HG03469 (cell line): Measurements from ENCODE around the gene C20orf96.
"Not testable (repeated sequence)": the region's sequence is repeated elsewhere in the genome, so short reads cannot be mapped to it uniquely, and the experiment has no call there.

Experiments used
- ATAC-seq: cut with Tn5 transposase; IDR thresholded peaks from one replicate; pipeline ENCODE4 v1.9.1; 2021; ENCODE audit warnings: mild to moderate bottlenecking, moderate library complexity, moderate number of reproducible peaks; ENCODE audit not compliant: unreplicated experiment

The C20orf96 gene

DNA sequence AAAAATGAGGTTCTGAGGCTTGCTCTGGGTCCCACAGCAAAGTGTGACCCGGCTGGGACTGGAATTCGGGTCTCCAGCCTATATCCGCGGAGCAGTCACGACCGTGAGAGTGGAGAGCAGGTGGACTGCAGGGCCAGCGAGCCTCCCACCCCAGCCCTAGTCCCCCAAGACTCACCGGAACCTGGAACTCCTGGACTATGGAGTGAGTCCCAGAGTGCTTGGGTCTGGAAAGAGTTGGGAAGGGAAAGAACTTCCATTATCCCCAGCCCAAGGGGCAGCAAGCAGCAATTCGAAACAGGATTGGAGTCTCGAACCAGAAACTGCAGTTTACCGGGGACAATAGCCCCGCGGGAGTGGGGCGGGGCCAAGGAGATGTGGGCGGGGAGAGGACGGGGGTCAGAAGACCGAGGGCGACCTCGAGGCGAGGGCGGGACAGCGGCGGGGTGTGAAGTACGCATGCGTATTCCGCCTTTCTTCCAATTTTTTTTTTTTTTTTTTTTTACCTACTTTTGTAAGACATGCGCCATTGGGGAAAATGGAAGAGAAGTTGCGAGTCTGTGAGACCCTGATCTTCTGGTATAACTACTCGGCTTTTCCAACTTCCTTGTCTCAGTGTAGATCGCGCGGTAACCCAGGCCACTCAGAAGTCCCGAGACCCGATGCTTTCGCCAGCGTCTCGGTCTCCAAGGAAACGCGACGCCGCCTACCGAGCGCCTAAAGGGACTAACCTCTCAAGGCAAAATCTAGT, at the start of gene C20orf96:
Gene C20orf96, minus strand, starts transcription at position 667 of the 748 bp plus-strand sequence. Its CDS starts 140 bp downstream, at position 527.
- ATAC-seq, result peak; percentile 58

GRCh38 chr20:336040-336439, 45.5 kb upstream of the C20orf96 start:
- ATAC-seq, result not testable (repeated sequence)

- no peak for ATAC-seq
Measured at GRCh38 chr20:334578-334977, 44.0 kb upstream of the C20orf96 start.

DNA sequence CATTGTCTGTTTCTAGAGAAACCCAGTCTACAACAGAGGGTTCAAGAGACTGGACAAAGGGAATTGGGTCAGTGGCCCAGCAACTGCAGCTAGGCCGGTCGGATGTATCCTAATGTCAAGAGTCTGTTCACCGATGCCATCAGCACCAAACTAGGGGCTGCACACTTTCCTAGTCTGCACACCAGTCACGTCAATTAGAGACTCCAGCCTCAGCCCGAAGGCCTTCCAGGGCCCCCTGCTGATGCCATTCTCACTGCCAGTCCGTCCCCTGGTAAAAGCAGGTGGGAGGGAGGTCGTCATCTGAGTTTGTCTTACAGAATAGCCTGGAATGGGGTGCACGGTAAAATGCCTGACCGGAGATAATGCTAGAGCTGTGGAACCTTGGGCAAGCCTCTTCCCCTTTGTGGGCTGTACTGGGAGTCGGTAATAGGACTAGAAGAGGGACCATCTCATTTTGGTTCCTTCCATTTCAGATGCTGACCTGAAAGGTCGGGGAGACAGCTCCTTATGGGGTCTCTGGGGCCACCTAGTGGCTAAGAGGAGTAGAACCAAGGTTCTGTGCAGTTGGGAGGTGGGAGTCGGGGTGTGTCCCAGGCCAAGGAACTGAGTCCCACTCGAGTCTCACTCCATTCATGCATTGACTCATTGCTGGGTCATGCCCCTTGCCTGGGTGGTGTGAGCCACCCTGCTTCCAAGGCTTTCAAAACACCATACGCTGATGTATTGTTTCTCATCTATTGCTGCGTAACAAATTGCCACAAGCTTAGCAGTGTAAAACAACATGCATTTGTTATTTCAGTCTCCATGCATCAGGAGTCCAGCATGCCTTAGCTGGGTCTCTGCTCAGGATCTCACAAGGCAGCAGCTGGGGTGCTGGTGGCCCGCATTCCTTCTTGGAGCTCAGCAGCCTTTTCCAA, 39.9 kb upstream of the C20orf96 start:
- peak; percentile 31 for ATAC-seq

- no peak for ATAC-seq
Measured at GRCh38 chr20:329851-330232, 39.3 kb upstream of the C20orf96 start.

- ATAC-seq, result no peak
Measured at GRCh38 chr20:328975-329695, 38.6 kb upstream of the C20orf96 start.

GRCh38 chr20:328027-328974, 37.8 kb upstream of the C20orf96 start:
- ATAC-seq, result no peak

DNA sequence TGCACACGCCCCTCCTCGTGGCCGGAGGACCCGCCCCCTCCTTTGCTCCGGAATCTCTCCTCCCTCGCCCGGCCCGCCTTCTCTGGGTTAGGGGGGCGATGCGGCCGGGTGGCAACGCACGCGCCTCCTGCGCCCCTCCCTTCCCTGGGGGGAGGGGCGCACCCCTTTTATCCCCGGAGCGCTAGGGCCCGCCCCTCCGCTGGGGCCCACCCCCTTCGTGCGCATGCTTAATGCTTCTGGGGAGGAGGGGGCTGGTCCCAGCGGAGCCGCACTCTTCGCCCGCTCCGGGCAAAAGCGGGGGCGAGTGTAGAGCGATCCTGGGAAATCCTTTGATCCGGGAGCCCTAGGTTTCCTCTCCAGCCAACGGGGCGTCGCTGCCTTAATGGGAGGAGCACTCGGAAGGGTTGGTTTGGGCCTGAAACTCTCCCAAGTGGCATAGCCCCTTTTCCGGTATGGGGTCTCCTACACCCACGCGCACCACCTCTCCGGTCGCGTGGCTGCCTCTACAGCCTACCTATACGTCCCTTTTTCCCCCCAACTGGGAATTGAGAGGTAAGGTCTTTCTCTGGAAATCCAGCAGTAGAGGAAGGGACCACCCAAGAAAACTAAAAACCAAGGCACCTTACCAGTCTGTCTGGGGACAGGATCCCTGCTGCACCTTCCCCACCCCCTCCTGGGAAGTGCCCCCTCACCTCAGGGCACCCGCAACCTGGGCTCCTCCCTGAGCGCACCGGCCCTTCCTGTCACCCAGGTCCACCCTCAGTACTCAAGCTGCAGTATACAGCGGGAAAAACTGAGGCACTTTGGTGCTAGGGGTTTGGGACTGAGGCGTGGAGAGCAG, 36.9 kb upstream of the C20orf96 start:
- ATAC-seq, result no peak

DNA sequence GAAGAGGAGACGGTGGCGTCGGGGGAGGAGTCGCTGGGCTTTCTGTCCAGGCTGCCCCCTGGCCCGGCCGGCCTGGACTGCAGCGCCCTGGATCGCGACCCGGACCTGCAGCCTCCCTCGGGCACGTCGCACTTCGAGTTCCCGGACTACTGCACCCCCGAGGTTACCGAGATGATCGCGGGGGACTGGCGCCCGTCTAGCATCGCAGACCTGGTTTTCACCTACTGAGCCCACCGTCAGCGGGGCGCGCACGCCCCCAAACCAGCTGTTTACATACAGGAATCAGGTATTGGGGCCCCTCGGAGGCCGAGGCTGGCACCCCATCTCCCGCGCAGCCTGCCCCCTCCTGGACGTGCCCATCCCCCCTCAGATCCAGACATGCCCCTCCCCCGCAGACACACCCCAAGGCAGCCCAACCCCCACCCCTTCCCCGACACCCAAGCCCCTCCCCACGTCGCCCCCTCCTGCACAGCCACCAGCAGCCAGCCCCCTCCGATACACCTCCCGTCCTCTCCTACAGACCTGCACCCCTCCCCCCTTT, 36.2 kb upstream of the C20orf96 start:
- no peak for ATAC-seq

DNA sequence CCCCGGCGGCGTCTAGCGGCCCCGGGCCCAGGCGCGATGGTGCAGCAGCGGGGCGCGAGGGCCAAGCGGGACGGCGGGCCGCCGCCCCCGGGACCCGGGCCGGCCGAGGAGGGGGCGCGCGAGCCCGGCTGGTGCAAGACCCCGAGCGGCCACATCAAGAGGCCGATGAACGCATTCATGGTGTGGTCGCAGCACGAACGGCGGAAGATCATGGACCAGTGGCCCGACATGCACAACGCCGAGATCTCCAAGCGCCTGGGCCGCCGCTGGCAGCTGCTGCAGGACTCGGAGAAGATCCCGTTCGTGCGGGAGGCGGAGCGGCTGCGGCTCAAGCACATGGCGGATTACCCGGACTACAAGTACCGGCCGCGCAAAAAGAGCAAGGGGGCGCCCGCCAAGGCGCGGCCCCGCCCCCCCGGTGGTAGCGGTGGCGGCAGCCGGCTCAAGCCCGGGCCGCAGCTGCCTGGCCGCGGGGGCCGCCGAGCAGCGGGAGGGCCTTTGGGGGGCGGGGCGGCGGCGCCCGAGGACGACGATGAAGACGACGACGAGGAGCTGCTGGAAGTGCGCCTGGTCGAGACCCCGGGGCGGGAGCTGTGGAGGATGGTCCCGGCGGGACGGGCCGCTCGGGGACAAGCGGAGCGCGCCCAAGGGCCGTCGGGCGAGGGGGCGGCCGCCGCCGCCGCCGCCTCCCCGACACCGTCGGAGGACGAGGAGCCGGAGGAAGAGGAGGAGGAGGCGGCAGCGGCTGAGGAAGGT, 35.5 kb upstream of the C20orf96 start:
- ATAC-seq, result peak; percentile 0

DNA sequence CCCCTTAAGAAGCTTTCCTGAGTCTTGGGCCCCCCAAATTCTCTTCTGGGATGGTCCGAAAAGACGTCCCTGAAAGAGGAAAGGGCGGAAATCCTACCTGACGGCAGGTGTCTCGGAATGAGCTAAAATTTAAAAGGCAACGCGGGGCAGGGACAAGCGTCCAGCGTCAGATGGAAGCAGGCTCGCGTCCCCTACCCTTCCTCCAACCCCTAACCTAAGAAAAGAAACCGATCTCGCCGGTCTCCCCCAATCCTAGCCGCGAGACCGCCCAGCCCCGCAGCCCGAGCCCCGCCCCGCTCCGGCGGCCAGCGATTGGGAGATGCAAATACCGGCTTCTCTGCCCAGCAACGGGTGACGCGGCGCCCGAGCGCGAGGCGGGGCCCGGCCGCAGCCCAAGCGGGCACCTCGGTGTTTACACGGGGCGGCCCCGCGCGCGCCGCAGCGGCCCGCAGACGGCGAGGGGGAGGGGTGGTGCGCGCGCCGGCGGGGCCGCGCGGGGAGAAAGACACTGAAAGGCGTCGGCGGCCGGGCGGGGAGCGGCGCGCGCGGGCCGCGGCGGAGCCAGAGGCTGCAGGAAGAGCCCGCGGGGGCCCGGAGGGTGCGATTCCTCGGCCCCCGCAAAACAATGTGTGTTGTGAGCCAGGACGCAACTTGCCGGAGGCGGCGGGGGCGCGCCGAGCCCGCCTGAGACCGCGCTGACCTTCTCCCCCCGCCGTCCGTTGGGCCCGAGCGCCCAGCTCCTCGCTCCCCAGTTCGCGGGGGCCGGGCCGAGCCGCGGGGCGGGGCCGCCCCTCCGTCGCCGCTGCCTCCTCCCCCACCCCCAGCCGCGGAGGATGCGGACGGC, 34.7 kb upstream of the C20orf96 start, which contains the start of gene SOX12:
Gene SOX12, plus strand, starts transcription at position 508 of the 844 bp plus-strand sequence. CDS start 373 bp downstream, outside the sequence.
- peak; percentile 56 for ATAC-seq

GRCh38 chr20:324177-325044, 33.9 kb upstream of the C20orf96 start:
- ATAC-seq, result peak; percentile 42

DNA sequence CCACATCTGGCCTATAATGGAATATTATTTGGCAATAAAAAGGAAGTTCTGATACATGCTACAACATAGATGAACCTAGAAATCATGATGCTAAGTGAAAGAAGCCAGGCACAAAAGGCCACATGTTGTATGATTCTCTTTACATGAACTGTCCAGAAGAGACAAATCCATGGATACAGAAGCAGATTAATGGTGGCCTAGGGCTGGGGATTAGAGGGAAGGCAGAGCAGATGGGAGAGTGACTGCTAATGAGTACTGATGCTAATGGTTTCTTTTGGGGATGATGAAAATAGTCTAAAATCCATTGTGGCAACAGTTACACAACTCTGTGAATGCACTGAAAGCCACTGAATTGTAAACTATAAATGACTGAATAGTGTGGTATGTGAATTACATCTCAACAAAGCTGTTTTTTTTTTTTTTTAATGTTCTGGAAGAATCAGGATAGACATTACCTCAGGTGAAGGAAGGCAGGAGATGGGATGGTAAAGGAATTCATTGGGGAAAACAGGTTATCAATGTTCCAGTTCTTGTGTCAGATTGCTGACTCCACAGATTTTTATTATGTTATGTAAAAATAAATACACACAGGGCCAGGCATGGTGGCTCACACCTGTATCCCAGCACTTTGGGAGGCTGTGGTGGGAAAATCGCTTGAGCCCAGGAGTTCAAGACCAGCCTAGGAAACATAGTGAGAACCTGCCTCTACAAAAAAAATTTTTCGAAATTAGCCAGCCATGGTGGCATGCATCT, 25.9 kb upstream of the C20orf96 start:
- ATAC-seq, result no peak

GRCh38 chr20:313948-314347, 23.4 kb upstream of the C20orf96 start:
- ATAC-seq, result no peak

GRCh38 chr20:313402-313801, 22.9 kb upstream of the C20orf96 start:
- ATAC-seq, result no peak
